Measurements from ENCODE around the gene LRRC23. TPM values are rescaled to one million over a fixed set of nuclear protein-coding genes. Genes with fewer than 3 reads are reported as not detected.

Gene LRRC23
- total RNA-seq, 1 experiment from 2014 or later = 5.1 TPM

DNA sequence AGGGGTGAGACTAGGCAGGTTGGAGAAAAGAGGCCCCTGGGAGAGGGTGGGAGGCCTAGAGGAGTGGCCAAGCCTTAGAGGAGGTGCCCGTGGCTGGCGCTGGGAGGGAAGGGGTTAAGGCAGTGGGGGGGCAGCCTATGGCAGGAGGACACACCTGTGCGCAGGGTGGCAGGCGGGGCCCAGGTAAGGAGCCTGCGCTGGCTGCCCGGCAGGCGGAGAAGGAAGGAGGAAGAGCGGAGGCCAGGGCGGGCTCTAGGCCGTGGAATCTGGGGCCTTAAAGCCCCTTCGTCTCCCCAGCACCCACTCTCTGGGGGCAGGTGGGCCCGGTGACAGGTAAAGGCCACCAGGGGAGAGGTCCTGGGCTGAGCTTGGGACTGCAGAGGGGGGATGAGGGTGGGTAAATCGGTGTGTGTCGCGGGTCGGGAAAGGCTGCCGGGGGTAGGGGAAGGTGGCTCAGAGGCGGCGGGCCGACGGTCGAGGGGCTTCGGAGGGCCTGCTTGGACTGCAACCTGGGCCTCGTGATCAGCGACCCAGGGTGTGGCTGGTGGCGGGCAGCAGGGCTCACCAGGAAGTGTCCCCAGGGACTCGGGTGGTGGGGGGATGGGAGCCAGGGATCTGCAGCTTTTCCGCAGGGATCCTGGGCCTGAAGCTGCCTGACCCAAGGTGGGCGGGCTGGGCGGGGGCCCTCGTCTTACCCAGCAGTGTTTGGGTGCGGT lies 58.6 kb downstream of the LRRC23 start:
- Histone ChIP-seq H3K4me1 (ENCODE audit: insufficient read depth, low read length) (peaks cover 15% of the 10 kb centered on the region), H3K4me3 (ENCODE audit: low read length) (no peak overlapping the region), H3K4me2 (ENCODE audit: low read length) (no peak overlapping the region), H3K9me2 (replicated peaks; ENCODE audit: low read length) (no peaks in the 10 kb centered on the region), H3K79me2 (ENCODE audit: low read length) (peaks cover 5% of the 10 kb centered on the region), H3F3A (ENCODE audit: low read length, unreplicated experiment) (peaks cover 4% of the 10 kb centered on the region), H3K27ac (ENCODE audit: low read length) (no peak overlapping the region), H3K9me3 (ENCODE audit: low read length) (no peaks in the 10 kb centered on the region), H3K27me3 (ENCODE audit: low read length) (no peaks in the 10 kb centered on the region), H3K9ac (ENCODE audit: low read length) (no peak overlapping the region), H4K20me1 (ENCODE audit: low read length) (no peaks in the 10 kb centered on the region), H2AFZ (ENCODE audit: low read length) (no peak overlapping the region), H3K36me3 (ENCODE audit: low read depth, low read length) (peaks cover 29% of the 10 kb centered on the region)
- no TSS peak for BruUV-seq (replicated peaks)
- no peak for ATAC-seq
- intact Hi-C loops (cut with micrococcal nuclease) = no loop called here
- ChIA-PET POLR2A (ENCODE audit: unreplicated experiment) (no interaction called here), CTCF (no interaction called here)
- TF ChIP-seq, protein P1, sequence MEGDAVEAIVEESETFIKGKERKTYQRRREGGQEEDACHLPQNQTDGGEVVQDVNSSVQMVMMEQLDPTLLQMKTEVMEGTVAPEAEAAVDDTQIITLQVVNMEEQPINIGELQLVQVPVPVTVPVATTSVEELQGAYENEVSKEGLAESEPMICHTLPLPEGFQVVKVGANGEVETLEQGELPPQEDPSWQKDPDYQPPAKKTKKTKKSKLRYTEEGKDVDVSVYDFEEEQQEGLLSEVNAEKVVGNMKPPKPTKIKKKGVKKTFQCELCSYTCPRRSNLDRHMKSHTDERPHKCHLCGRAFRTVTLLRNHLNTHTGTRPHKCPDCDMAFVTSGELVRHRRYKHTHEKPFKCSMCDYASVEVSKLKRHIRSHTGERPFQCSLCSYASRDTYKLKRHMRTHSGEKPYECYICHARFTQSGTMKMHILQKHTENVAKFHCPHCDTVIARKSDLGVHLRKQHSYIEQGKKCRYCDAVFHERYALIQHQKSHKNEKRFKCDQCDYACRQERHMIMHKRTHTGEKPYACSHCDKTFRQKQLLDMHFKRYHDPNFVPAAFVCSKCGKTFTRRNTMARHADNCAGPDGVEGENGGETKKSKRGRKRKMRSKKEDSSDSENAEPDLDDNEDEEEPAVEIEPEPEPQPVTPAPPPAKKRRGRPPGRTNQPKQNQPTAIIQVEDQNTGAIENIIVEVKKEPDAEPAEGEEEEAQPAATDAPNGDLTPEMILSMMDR (conservative IDR thresholded peaks at IDR 0.05; ENCODE audit: low read depth, low read length) = no peak
- TF ChIP-seq EZH2 (IDR thresholded peaks at IDR 0.05; ENCODE audit: low read length, unreplicated experiment) (no peak), EZH2phosphoT487 (IDR thresholded peaks at IDR 0.05; ENCODE audit: borderline replicate concordance, low read length) (no peak)
- DNase-seq = no peak

Small RNAs within 50 kb of the gene (microRNA-seq; reads per million reads assigned to microRNA genes)
- gene MIR141 (ENCODE audit: unreplicated experiment) (14.5 reads per million, percentile 41 among the genes with 10 or more reads in this experiment), gene MIR200C (ENCODE audit: unreplicated experiment) (288 reads per million, percentile 73 among the genes with 10 or more reads in this experiment)

Other genes starting within 250 kb of the LRRC23 start
- 17.0 and 23.8 TPM in 2 replicates for gene ING4, start 241.7 kb upstream of the LRRC23 start, total RNA-seq (2014; rRNA removed)
- gene ZNF384, start 215.4 kb upstream of the LRRC23 start, total RNA-seq (2014; rRNA removed) = 19.6 and 22.3 TPM in 2 replicates
- gene PIANP, start 204.0 kb upstream of the LRRC23 start, total RNA-seq (2014; rRNA removed) = not detected in 2 replicates
- 82.3 and 86.9 TPM in 2 replicates for gene COPS7A, start 180.8 kb upstream of the LRRC23 start, total RNA-seq (2014; rRNA removed)
- 222 and 248 TPM in 2 replicates for gene MLF2, start 151.7 kb upstream of the LRRC23 start, total RNA-seq (2014; rRNA removed)
- 46.4 and 84.7 TPM in 2 replicates for gene PTMS, start 138.5 kb upstream of the LRRC23 start, total RNA-seq (2014; rRNA removed)
- 0.40 and 0.58 TPM in 2 replicates for gene LAG3, start 132.3 kb upstream of the LRRC23 start, total RNA-seq (2014; rRNA removed)
- 0.23 TPM in 1 of 2 replicates, not detected in the other for gene CD4, start 115.3 kb upstream of the LRRC23 start, total RNA-seq (2014; rRNA removed)
- gene GPR162, start 83.0 kb upstream of the LRRC23 start, total RNA-seq (2014; rRNA removed) = not detected in 2 replicates
- gene P3H3, start 76.4 kb upstream of the LRRC23 start, total RNA-seq (2014; rRNA removed) = 9.3 and 24.4 TPM in 2 replicates
- gene GNB3, start 63.9 kb upstream of the LRRC23 start, total RNA-seq (2014; rRNA removed) = 1.8 TPM in 1 of 2 replicates, not detected in the other
- gene CDCA3, start 53.5 kb upstream of the LRRC23 start, total RNA-seq (2014; rRNA removed) = 52.1 and 92.0 TPM in 2 replicates
- 107 and 113 TPM in 2 replicates for gene USP5, start 52.7 kb upstream of the LRRC23 start, total RNA-seq (2014; rRNA removed)
- gene TPI1, start 37.3 kb upstream of the LRRC23 start, total RNA-seq (2014; rRNA removed) = 1,259 and 1,708 TPM in 2 replicates
- gene SPSB2, start 31.5 kb upstream of the LRRC23 start, total RNA-seq (2014; rRNA removed) = 8.4 and 9.2 TPM in 2 replicates
- gene ENO2, start 9.8 kb downstream of the LRRC23 start, total RNA-seq (2014; rRNA removed) = 30.2 and 35.2 TPM in 2 replicates
- gene ATN1, start 23.1 kb downstream of the LRRC23 start, total RNA-seq (2014; rRNA removed) = 11.6 and 41.5 TPM in 2 replicates
- gene RNU7-1, start 39.0 kb downstream of the LRRC23 start, total RNA-seq (2014; rRNA removed) = not detected in 2 replicates
- gene C12orf57, start 39.2 kb downstream of the LRRC23 start, total RNA-seq (2014; rRNA removed) = 125 and 130 TPM in 2 replicates
- 22.5 and 28.4 TPM in 2 replicates for gene PTPN6, start 46.5 kb downstream of the LRRC23 start, total RNA-seq (2014; rRNA removed)
- 353 and 376 TPM in 2 replicates for gene PHB2, start 65.8 kb downstream of the LRRC23 start, total RNA-seq (2014; rRNA removed)
- gene EMG1, start 66.1 kb downstream of the LRRC23 start, total RNA-seq (2014; rRNA removed) = 40.7 and 44.3 TPM in 2 replicates
- 16.3 and 21.5 TPM in 2 replicates for gene LPCAT3, start 113.7 kb downstream of the LRRC23 start, total RNA-seq (2014; rRNA removed)
- 2.1 and 2.9 TPM in 2 replicates for gene C1S, start 155.9 kb downstream of the LRRC23 start, total RNA-seq (2014; rRNA removed)
- gene C1R, start 187.6 kb downstream of the LRRC23 start, total RNA-seq (2014; rRNA removed) = 4.4 and 9.6 TPM in 2 replicates
- 8.2 and 8.9 TPM in 2 replicates for gene C1RL, start 204.4 kb downstream of the LRRC23 start, total RNA-seq (2014; rRNA removed)
- gene RBP5, start 224.1 kb downstream of the LRRC23 start, total RNA-seq (2014; rRNA removed) = not detected in 2 replicates
- 10.9 and 14.2 TPM in 2 replicates for gene CLSTN3, start 225.5 kb downstream of the LRRC23 start, total RNA-seq (2014; rRNA removed)

Data from PC-3 (cell line).